ENCODE data around the gene FABP6. TPM values are rescaled to one million over a fixed set of nuclear protein-coding genes. Genes with fewer than 3 reads are reported as not detected.

Gene FABP6
- total RNA-seq, 1 donor from 2014 or later, result 4.8 TPM

GRCh38 chr5:160199410-160199911 is 29.8 kb upstream of the FABP6 start:
- Histone ChIP-seq H3K27ac (no peak overlapping the region), H3F3A (ENCODE audit: low read depth) (peaks cover 13% of the 10 kb centered on the region), H4K20me1 (ENCODE audit: low read depth) (no peaks in the 10 kb centered on the region), H3K79me2 (ENCODE audit: low read depth) (no peaks in the 10 kb centered on the region), H2AFZ (replicated peaks) (peak overlapping the region; percentile 99), H3K4me2 (peak overlapping the region; percentile 76), H3K4me3 (peak overlapping the region; percentile 35), H3K9me3 (ENCODE audit: low read depth) (no peaks in the 10 kb centered on the region), H3K4me1 (peaks cover 21% of the 10 kb centered on the region), H3K9ac (no peak overlapping the region), H3K36me3 (no peaks in the 10 kb centered on the region), H3K27me3 (no peaks in the 10 kb centered on the region)
- Mint-ChIP-seq H3K4me3 (peak overlapping the region; percentile 78), H3K4me1 (peaks cover 25% of the 10 kb centered on the region), H3K9me3 (peaks cover 3% of the 10 kb centered on the region), H3K27ac (peak overlapping the region; percentile 76), H3K36me3 (peaks cover 2% of the 10 kb centered on the region), H3K27me3 (ENCODE audit: insufficient read depth, low read depth) (peaks cover 10% of the 10 kb centered on the region)
- DNase-seq (ENCODE audit: low spot score), result peak; percentile 79
- no peak for TF ChIP-seq EZH2phosphoT487 (IDR thresholded peaks at IDR 0.05)
- peak; percentile 97 for TF ChIP-seq CTCF (IDR thresholded peaks at IDR 0.05)

- TF ChIP-seq CTCF (IDR thresholded peaks at IDR 0.05) (no peak), EZH2phosphoT487 (IDR thresholded peaks at IDR 0.05) (no peak), EZH2 (IDR thresholded peaks at IDR 0.05) (no peak)
- H3F3A ChIP-seq (ENCODE audit: low read depth), result no peaks in the 10 kb centered on the region
- H3K9me3 ChIP-seq (ENCODE audit: low read depth), result no peaks in the 10 kb centered on the region
- no peaks in the 10 kb centered on the region for H3K27me3 ChIP-seq
- no peaks in the 10 kb centered on the region for H3K36me3 ChIP-seq
- no peaks in the 10 kb centered on the region for H4K20me1 ChIP-seq (ENCODE audit: low read depth)
- H3K36me3 Mint-ChIP-seq, result no peaks in the 10 kb centered on the region
- H3K27me3 Mint-ChIP-seq (ENCODE audit: insufficient read depth, low read depth), result no peaks in the 10 kb centered on the region
- no peaks in the 10 kb centered on the region for H3K9me3 Mint-ChIP-seq
- H3K4me2 ChIP-seq, result no peak overlapping the region
- no peak overlapping the region for H3K4me3 ChIP-seq
- no peak overlapping the region for H3K4me3 Mint-ChIP-seq
- no peaks in the 10 kb centered on the region for H3K4me1 ChIP-seq
- H3K27ac ChIP-seq, result no peak overlapping the region
- no peak for DNase-seq (ENCODE audit: low spot score)
- no peak overlapping the region for H3K9ac ChIP-seq
- no peak overlapping the region for H2AFZ ChIP-seq (replicated peaks)
- H3K79me2 ChIP-seq (ENCODE audit: low read depth), result no peaks in the 10 kb centered on the region
- H3K4me1 Mint-ChIP-seq, result peaks cover 16% of the 10 kb centered on the region
- no peak overlapping the region for H3K27ac Mint-ChIP-seq
Measured at GRCh38 chr5:160207061-160207460, 22.2 kb upstream of the FABP6 start.

GRCh38 chr5:160209917-160210316 is 19.4 kb upstream of the FABP6 start:
- no peaks in the 10 kb centered on the region for H3K36me3 ChIP-seq
- no peak overlapping the region for H3K9ac ChIP-seq
- H3K79me2 ChIP-seq (ENCODE audit: low read depth), result no peaks in the 10 kb centered on the region
- Mint-ChIP-seq H3K4me3 (no peak overlapping the region), H3K36me3 (no peaks in the 10 kb centered on the region), H3K9me3 (no peaks in the 10 kb centered on the region), H3K27me3 (ENCODE audit: insufficient read depth, low read depth) (peaks cover 2% of the 10 kb centered on the region), H3K27ac (peak overlapping the region; percentile 16), H3K4me1 (peaks cover 16% of the 10 kb centered on the region)
- H3K4me2 ChIP-seq, result no peak overlapping the region
- H3K4me3 ChIP-seq, result no peak overlapping the region
- TF ChIP-seq EZH2phosphoT487 (IDR thresholded peaks at IDR 0.05) (no peak), EZH2 (IDR thresholded peaks at IDR 0.05) (no peak)
- H3K27me3 ChIP-seq, result no peaks in the 10 kb centered on the region
- no peak for DNase-seq (ENCODE audit: low spot score)
- H4K20me1 ChIP-seq (ENCODE audit: low read depth), result no peaks in the 10 kb centered on the region
- H3F3A ChIP-seq (ENCODE audit: low read depth), result no peaks in the 10 kb centered on the region
- H2AFZ ChIP-seq (replicated peaks), result no peak overlapping the region
- no peak overlapping the region for H3K27ac ChIP-seq
- no peaks in the 10 kb centered on the region for H3K4me1 ChIP-seq
- no peaks in the 10 kb centered on the region for H3K9me3 ChIP-seq (ENCODE audit: low read depth)

- H3K9ac ChIP-seq, result no peak overlapping the region
- no peaks in the 10 kb centered on the region for H3K9me3 ChIP-seq (ENCODE audit: low read depth)
- H3K27ac ChIP-seq, result no peak overlapping the region
- no peaks in the 10 kb centered on the region for H4K20me1 ChIP-seq (ENCODE audit: low read depth)
- no peak for TF ChIP-seq EZH2phosphoT487 (IDR thresholded peaks at IDR 0.05)
- peak overlapping the region; percentile 18 for H3K27ac Mint-ChIP-seq
- H3K27me3 Mint-ChIP-seq (ENCODE audit: insufficient read depth, low read depth), result peaks cover 2% of the 10 kb centered on the region
- H3K4me3 Mint-ChIP-seq, result no peak overlapping the region
- H3K9me3 Mint-ChIP-seq, result no peaks in the 10 kb centered on the region
- no peaks in the 10 kb centered on the region for H3F3A ChIP-seq (ENCODE audit: low read depth)
- DNase-seq (ENCODE audit: low spot score), result no peak
- H3K4me3 ChIP-seq, result no peak overlapping the region
- H3K36me3 ChIP-seq, result no peaks in the 10 kb centered on the region
- H3K4me1 Mint-ChIP-seq, result peaks cover 16% of the 10 kb centered on the region
- no peak overlapping the region for H2AFZ ChIP-seq (replicated peaks)
- no peaks in the 10 kb centered on the region for H3K79me2 ChIP-seq (ENCODE audit: low read depth)
- H3K27me3 ChIP-seq, result no peaks in the 10 kb centered on the region
- H3K4me2 ChIP-seq, result no peak overlapping the region
- H3K36me3 Mint-ChIP-seq, result no peaks in the 10 kb centered on the region
- no peaks in the 10 kb centered on the region for H3K4me1 ChIP-seq
Measured at GRCh38 chr5:160210606-160211005, 18.7 kb upstream of the FABP6 start.
